GM19328 (cell line): Measurements from ENCODE around the gene TMEM163.

Source experiments
- ATAC-seq: cut with Tn5 transposase; IDR thresholded peaks from one replicate; pipeline ENCODE4 v1.9.1; 2021; ENCODE audit warnings: mild to moderate bottlenecking, moderate library complexity; ENCODE audit not compliant: unreplicated experiment

TMEM163 gene

GRCh38 chr2:134417968-134418582 is 300.7 kb downstream of the TMEM163 start:
- no peak for ATAC-seq

GRCh38 chr2:134416637-134417036 is 302.2 kb downstream of the TMEM163 start:
- no peak for ATAC-seq

GRCh38 chr2:134416018-134416417 is 302.8 kb downstream of the TMEM163 start:
- ATAC-seq = no peak

GRCh38 chr2:134413912-134414311 is 304.9 kb downstream of the TMEM163 start:
- no peak for ATAC-seq

- no peak for ATAC-seq
Observed at GRCh38 chr2:134413430-134413829, 305.4 kb downstream of the TMEM163 start.

- ATAC-seq = no peak
Observed at GRCh38 chr2:134412639-134412999, 306.2 kb downstream of the TMEM163 start.

- peak; percentile 96 for ATAC-seq
Observed at GRCh38 chr2:134411828-134412638, 306.8 kb downstream of the TMEM163 start.

GRCh38 chr2:134411279-134411827 is 307.4 kb downstream of the TMEM163 start:
- ATAC-seq = no peak

- ATAC-seq = no peak
Observed at GRCh38 chr2:134410831-134411231, 308.0 kb downstream of the TMEM163 start.

GRCh38 chr2:134410006-134410405 is 308.8 kb downstream of the TMEM163 start:
- no peak for ATAC-seq

GRCh38 chr2:134408791-134409190 is 310.0 kb downstream of the TMEM163 start:
- ATAC-seq = no peak

GRCh38 chr2:134408386-134408785 is 310.4 kb downstream of the TMEM163 start:
- no peak for ATAC-seq

GRCh38 chr2:134407154-134407890 is 311.5 kb downstream of the TMEM163 start:
- no peak for ATAC-seq

- ATAC-seq = no peak
Observed at GRCh38 chr2:134406736-134407135, 312.1 kb downstream of the TMEM163 start.

GRCh38 chr2:134406311-134406710 is 312.5 kb downstream of the TMEM163 start:
- no peak for ATAC-seq
